Osteoblast (primary cell): Measurements from ENCODE around the gene DENND1B. TPM values are rescaled to one million over a fixed set of nuclear protein-coding genes. Genes with fewer than 3 reads are reported as not detected.

Source experiments
- DNase-seq: peaks from one replicate; pipeline ENCODE4 v3.0.0; 2011; ENCODE audit warnings: low spot score, mixed read lengths; ENCODE audit not compliant: insufficient read length; ENCODE audit errors: missing footprints
- H2AFZ ChIP-seq: 2 replicates; pipeline ENCODE4 v1.6.0; 2011; ENCODE audit warnings: mild to moderate bottlenecking, low read length
- H3K27ac ChIP-seq: 2 replicates; pipeline ENCODE4 v1.5.1; 2011; ENCODE audit warnings: mild to moderate bottlenecking, low read depth, low read length, moderate library complexity
- H3K27me3 ChIP-seq: 2 replicates; pipeline ENCODE4 v1.6.0; 2012; ENCODE audit warnings: mild to moderate bottlenecking, control low read depth, inconsistent platforms, low read length, moderate library complexity; ENCODE audit not compliant: insufficient read depth
- H3K36me3 ChIP-seq: 2 replicates; pipeline ENCODE4 v1.5.1; 2011; ENCODE audit warnings: mild to moderate bottlenecking, low read length, control low read depth, moderate library complexity; ENCODE audit not compliant: insufficient read depth
- H3K4me1 ChIP-seq: 2 replicates; pipeline ENCODE4 v1.5.1; 2011; ENCODE audit warnings: mild to moderate bottlenecking, low read length, control low read depth, moderate library complexity; ENCODE audit not compliant: insufficient read depth
- H3K4me2 ChIP-seq: 2 replicates; pipeline ENCODE4 v1.6.0; 2011; ENCODE audit warnings: mild to moderate bottlenecking, low read length; ENCODE audit not compliant: insufficient read depth
- H3K4me3 ChIP-seq: fragments of 200-600 bp; sonication (generic); 3 replicates; pipeline ENCODE4 v1.5.1; 2012; ENCODE audit warnings: mild to moderate bottlenecking, low read length, inconsistent platforms; ENCODE audit not compliant: insufficient read depth
- H3K79me2 ChIP-seq: 2 replicates; pipeline ENCODE4 v1.6.0; 2012; ENCODE audit warnings: mild to moderate bottlenecking, low read length, control low read depth, inconsistent platforms; ENCODE audit not compliant: insufficient read depth
- H3K9me3 ChIP-seq: 2 replicates; pipeline ENCODE4 v1.5.1; 2011; ENCODE audit warnings: low read depth, low read length, control low read depth
- H4K20me1 ChIP-seq: 2 replicates; pipeline ENCODE4 v1.6.0; 2012; ENCODE audit warnings: mild to moderate bottlenecking, low read length, control low read depth; ENCODE audit not compliant: insufficient read depth
- CTCF ChIP-seq: IDR thresholded peaks from 2 replicates; pipeline ENCODE4 v1.5.1; 2011; ENCODE audit warnings: mild to moderate bottlenecking, low read depth, low read length, moderate library complexity; ENCODE audit errors: extremely low read depth
- total RNA-seq: library from RNA; depleted of rRNA; stranded (reverse); fragments of >200 nt; gene quantifications from 2 replicates; pipeline ENCODE4 v1.2.3, GENCODE V29; 2012

The DENND1B gene
- total RNA-seq, 1 donor = 22.4 TPM

GRCh38 chr1:197776351-197777105 is 1.2 kb upstream of the DENND1B start:
- no peak for TF ChIP-seq CTCF
- Histone ChIP-seq H4K20me1 (no peaks in the 10 kb centered on the region), H2AFZ (peak overlapping the region; percentile 79), H3K4me1 (peaks cover 31% of the 10 kb centered on the region), H3K4me2 (peak overlapping the region; percentile 21), H3K79me2 (peaks cover 26% of the 10 kb centered on the region), H3K27ac (peak overlapping the region; percentile 68), H3K4me3 (no peak overlapping the region), H3K27me3 (no peaks in the 10 kb centered on the region), H3K36me3 (no peaks in the 10 kb centered on the region), H3K9me3 (no peaks in the 10 kb centered on the region)
- DNase-seq = peak; percentile 83

- Histone ChIP-seq H3K4me3 (peak overlapping the region; percentile 84), H4K20me1 (no peaks in the 10 kb centered on the region), H3K79me2 (peaks cover 33% of the 10 kb centered on the region), H3K9me3 (no peaks in the 10 kb centered on the region), H3K4me1 (peaks cover 31% of the 10 kb centered on the region), H3K27ac (peak overlapping the region; percentile 68), H3K4me2 (peak overlapping the region; percentile 90), H3K36me3 (no peaks in the 10 kb centered on the region), H3K27me3 (no peaks in the 10 kb centered on the region), H2AFZ (peak overlapping the region; percentile 90)
- TF ChIP-seq CTCF = no peak
- peak; percentile 89 for DNase-seq
Observed at GRCh38 chr1:197774466-197775281, 606 bp downstream of the DENND1B start.

- no peak for DNase-seq
- no peaks in the 10 kb centered on the region for H4K20me1 ChIP-seq
- no peak for TF ChIP-seq CTCF
- H3K27me3 ChIP-seq = no peaks in the 10 kb centered on the region
- H2AFZ ChIP-seq = no peak overlapping the region
- peaks cover 36% of the 10 kb centered on the region for H3K79me2 ChIP-seq
- peak overlapping the region; percentile 68 for H3K27ac ChIP-seq
- H3K36me3 ChIP-seq = no peaks in the 10 kb centered on the region
- peaks cover 31% of the 10 kb centered on the region for H3K4me1 ChIP-seq
- peak overlapping the region; percentile 84 for H3K4me3 ChIP-seq
- H3K9me3 ChIP-seq = no peaks in the 10 kb centered on the region
- peak overlapping the region; percentile 90 for H3K4me2 ChIP-seq
Observed at GRCh38 chr1:197773856-197774255, 1.4 kb downstream of the DENND1B start.

- Histone ChIP-seq H3K79me2 (peaks cover 42% of the 10 kb centered on the region), H3K4me2 (no peak overlapping the region), H2AFZ (no peak overlapping the region), H4K20me1 (no peaks in the 10 kb centered on the region), H3K4me3 (no peak overlapping the region), H3K9me3 (no peaks in the 10 kb centered on the region), H3K27me3 (no peaks in the 10 kb centered on the region), H3K36me3 (no peaks in the 10 kb centered on the region), H3K4me1 (peaks cover 31% of the 10 kb centered on the region), H3K27ac (no peak overlapping the region)
- no peak for TF ChIP-seq CTCF
- no peak for DNase-seq
Observed at GRCh38 chr1:197771904-197772556, 3.2 kb downstream of the DENND1B start.
